HFFc6 (cell line): ENCODE data around the gene PPP5C. TPM values are rescaled to one million over a fixed set of nuclear protein-coding genes. Genes with fewer than 3 reads are reported as not detected.

Experiments
- DNase-seq: peaks from one replicate; pipeline ENCODE4 v3.0.0-alpha.2; 2018
- H3K27ac Mint-ChIP-seq: 2 replicates; pipeline ENCODE4 v1.8.0; 2020; ENCODE audit warnings: mild to moderate bottlenecking, mixed read lengths
- H3K27me3 Mint-ChIP-seq: 2 replicates; pipeline ENCODE4 v1.8.0; 2021; ENCODE audit warnings: mild to moderate bottlenecking, moderate library complexity, mixed read lengths; ENCODE audit not compliant: insufficient read depth
- H3K36me3 Mint-ChIP-seq: 2 replicates; pipeline ENCODE4 v1.8.0; 2021; ENCODE audit warnings: low read depth, mixed read lengths
- H3K4me1 Mint-ChIP-seq: 2 replicates; pipeline ENCODE4 v1.8.0; 2020; ENCODE audit warnings: low read depth, mixed read lengths
- H3K4me3 Mint-ChIP-seq: 2 replicates; pipeline ENCODE4 v1.8.0; 2020; ENCODE audit warnings: mild to moderate bottlenecking, moderate library complexity, mixed read lengths
- H3K9me3 Mint-ChIP-seq: 2 replicates; pipeline ENCODE4 v1.8.0; 2020; ENCODE audit warnings: mild to moderate bottlenecking, mixed read lengths
- total RNA-seq, 6 experiments: library from RNA; stranded (reverse); fragmentation: NEBNext Ultra II Directional; extraction: Animal tissue kit (Norgen Biotek cat#: 25700); gene quantifications; 2 replicates in 1 of 6; 3 replicates in 5 of 6; pipeline ENCODE4 v1.2.3, GENCODE V29; 2021
- TF ChIP-seq, protein P1 (sequence below): fragments of 200-600 bp; sonication (generic); IDR thresholded peaks from 2 replicates; pipeline ENCODE4 v1.5.0; 2021; ENCODE audit warnings: antibody characterized with exemption, mild to moderate bottlenecking

PPP5C gene
- total RNA-seq, 6 experiments from 2014 or later: 62.8 to 80.6 (median 76.3) TPM

DNA sequence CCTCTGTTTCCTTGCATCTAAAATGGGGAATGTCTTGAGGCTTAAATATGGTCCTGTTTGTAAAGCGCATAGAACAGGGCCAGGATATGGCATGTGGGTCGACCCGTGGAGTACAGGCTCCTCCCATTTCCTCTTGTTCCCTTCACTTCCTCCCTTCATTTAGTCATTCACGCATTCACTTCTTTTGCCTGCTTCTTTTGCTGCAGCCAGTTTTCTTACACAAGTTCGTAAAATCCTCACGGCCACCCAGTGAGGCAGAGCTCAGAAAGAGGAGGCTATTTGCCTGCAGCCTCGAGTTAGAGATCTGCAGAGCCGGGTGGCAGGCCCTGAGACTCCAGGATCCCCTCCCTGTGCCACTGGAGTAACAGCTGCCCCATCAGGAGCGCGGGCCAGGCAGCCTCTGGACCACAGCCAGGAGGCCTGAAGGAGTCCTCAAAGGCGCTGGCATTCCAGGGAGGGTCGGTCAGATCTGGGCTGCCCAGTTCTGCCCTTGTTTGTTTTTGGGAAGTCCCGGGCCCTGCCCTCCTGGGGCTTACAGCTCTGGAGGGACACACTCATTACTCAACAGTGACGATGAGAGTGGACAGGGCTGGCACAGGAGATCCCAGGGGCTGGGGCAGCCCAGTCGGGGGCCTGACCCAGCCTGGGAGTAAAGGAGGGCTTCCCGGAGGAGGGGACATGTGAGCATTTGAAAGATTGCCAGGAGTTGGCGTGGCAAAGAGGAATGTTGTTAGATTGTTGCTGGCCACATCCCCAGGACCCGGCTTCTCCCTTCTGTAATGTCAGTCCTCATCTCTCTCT, 4.6 kb downstream of the PPP5C start:
- Mint-ChIP-seq H3K4me3 (peak overlapping the region; percentile 78), H3K4me1 (peaks cover 61% of the 10 kb centered on the region)

DNA sequence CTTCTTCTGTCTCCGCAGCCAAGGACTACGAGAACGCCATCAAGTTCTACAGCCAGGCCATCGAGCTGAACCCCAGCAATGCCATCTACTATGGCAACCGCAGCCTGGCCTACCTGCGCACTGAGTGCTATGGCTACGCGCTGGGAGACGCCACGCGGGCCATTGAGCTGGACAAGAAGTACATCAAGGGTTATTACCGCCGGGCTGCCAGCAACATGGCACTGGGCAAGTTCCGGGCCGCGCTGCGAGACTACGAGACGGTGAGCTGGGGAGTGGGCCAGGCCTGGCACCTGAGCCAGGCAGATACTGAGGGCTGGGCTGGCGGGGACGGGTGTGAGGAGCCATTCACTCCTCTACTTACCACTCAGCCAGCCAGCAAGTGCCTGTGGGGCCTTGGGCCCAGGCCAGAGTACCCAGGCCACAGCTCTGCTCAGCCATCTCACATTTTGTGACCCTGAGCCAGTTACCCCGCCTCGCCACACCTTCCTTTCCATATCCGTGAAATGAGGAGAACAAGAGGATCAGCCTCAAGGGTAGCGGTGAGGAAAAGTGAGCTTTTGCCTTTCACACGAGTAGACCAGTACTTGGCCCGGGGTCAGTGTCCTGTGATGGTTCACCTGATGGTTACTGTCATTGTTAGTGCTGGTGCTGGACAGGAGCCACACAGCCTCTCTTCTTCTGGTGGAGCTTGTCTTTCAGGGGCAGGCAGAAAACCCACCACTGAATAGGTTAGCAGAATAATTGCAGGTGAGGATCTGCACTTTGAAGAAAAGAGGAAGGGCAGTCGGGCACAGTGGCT, 7.0 kb downstream of the PPP5C start:
- no peaks in the 10 kb centered on the region for H3K9me3 Mint-ChIP-seq
- H3K27ac Mint-ChIP-seq: no peak overlapping the region; the same call in 1 of the 2 replicates
- DNase-seq: no peak
- peaks cover 68% of the 10 kb centered on the region for H3K4me1 Mint-ChIP-seq
- TF ChIP-seq, protein P1, sequence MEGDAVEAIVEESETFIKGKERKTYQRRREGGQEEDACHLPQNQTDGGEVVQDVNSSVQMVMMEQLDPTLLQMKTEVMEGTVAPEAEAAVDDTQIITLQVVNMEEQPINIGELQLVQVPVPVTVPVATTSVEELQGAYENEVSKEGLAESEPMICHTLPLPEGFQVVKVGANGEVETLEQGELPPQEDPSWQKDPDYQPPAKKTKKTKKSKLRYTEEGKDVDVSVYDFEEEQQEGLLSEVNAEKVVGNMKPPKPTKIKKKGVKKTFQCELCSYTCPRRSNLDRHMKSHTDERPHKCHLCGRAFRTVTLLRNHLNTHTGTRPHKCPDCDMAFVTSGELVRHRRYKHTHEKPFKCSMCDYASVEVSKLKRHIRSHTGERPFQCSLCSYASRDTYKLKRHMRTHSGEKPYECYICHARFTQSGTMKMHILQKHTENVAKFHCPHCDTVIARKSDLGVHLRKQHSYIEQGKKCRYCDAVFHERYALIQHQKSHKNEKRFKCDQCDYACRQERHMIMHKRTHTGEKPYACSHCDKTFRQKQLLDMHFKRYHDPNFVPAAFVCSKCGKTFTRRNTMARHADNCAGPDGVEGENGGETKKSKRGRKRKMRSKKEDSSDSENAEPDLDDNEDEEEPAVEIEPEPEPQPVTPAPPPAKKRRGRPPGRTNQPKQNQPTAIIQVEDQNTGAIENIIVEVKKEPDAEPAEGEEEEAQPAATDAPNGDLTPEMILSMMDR: no peak
- no peaks in the 10 kb centered on the region; the same call in 1 of the 2 replicates for H3K27me3 Mint-ChIP-seq
- no peak overlapping the region for H3K4me3 Mint-ChIP-seq
- peaks cover 12% of the 10 kb centered on the region; the same call in 1 of the 2 replicates for H3K36me3 Mint-ChIP-seq

More for the DNA sequence above, 4.6 kb downstream of the PPP5C start:
- DNase-seq: peak; percentile 70
- TF ChIP-seq, protein P1: no peak
- no peaks in the 10 kb centered on the region; the same call in 1 of the 2 replicates for H3K27me3 Mint-ChIP-seq
- no peaks in the 10 kb centered on the region for H3K9me3 Mint-ChIP-seq
- peaks cover 17% of the 10 kb centered on the region for H3K36me3 Mint-ChIP-seq
- H3K27ac Mint-ChIP-seq: peak overlapping the region; percentile 90

DNA sequence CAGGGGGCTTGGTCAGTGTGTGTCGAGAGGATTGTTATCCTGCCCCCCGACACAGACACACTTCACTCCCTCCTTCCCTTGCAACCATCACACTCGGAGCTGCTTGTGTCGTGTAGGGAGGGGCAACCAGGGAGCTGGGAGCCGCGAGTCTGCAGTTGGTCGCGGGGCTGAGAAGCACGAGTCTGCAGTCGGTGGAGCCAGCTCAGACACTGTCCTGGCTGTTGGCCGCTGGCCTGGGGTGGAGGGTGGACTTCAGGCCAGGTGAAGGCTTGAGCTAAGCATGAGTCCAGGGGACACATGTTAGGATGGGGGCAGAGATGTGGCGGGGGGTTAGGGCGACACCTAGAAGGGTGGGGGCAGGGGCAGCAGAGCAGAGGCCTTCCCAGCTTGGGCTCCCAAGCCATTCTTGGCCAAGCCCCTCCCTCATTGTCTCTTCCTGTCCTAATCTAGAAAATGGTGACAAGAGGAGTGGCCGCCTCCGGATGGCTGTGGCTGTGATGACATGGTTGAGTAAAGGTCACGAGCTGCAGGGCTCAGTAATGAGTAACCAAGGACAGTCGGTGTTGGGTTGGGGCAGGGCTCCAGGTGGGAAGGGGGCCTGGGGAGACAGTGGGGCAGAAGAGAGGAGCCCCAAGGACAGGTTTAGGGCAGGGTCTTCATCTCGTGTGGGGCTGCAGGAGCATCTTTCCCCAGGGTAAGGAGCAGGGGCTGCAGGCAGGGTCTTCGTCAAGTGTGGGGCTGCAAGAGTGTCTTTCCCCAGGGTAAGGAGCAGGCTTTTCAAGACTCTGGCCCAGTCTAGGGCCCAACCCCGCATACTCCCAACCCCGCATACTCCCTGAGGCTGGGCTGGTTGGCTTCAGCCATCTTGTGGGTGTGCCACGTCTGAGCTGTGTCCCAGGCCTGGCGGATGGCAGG, 8.6 kb downstream of the PPP5C start:
- TF ChIP-seq, protein P1: no peak
- DNase-seq: no peak
- Mint-ChIP-seq H3K4me1 (peaks cover 56% of the 10 kb centered on the region), H3K27ac (no peak overlapping the region), H3K36me3 (peaks cover 12% of the 10 kb centered on the region; the same call in 1 of the 2 replicates), H3K27me3 (no peaks in the 10 kb centered on the region), H3K9me3 (no peaks in the 10 kb centered on the region), H3K4me3 (no peak overlapping the region)

DNA sequence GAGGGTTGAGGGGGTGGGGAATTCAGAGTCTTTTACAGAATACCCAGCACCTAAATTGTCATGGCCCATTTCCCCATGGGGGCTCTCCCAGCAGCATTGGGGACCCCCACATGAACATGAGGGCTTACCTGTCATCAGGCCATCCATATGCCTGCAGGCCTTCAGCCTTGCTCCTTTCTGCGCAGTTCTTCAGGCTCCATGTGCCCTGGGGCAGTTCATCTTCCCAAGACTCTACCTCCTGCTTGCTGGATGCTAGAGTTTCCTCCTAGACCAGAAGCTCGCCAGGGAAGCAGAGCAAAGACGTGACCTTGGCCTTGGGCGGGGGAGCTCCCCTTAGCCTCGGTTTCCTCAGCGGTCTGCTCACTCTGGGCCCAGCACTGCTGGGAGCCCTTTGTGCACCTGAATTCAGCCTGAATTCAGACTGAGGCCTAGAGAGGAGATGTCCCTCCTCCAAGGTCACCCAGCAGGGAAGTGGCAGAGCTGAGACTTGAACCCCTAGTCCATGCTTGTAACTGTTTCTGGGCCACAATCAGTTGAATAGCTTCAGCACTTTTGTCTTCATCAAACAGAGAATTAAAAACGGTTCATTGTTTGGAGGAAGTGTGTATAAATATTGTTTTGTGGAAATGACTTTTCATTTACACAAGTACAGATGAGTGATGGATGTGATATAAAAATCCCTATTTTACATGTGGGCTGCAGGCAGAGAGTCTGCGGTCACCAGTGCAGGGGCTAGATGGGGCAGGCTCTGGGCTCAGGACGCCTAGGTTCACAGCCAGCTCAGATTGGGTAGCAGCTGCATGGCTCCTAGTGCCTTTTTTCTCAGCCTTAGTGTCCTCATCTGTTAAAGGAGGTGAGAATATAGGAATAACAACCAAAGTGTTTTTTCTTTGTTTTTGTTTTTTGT, 9.5 kb downstream of the PPP5C start:
- Mint-ChIP-seq H3K27ac (peak overlapping the region; percentile 70), H3K9me3 (no peaks in the 10 kb centered on the region), H3K27me3 (no peaks in the 10 kb centered on the region), H3K4me3 (no peak overlapping the region), H3K36me3 (peaks cover 12% of the 10 kb centered on the region; the same call in 1 of the 2 replicates), H3K4me1 (peaks cover 47% of the 10 kb centered on the region)
- TF ChIP-seq, protein P1: no peak
- no peak for DNase-seq
